ENCODE data around the gene CYREN.
A peak's percentile ranks its signal among the peaks of the same experiment; 100 is the strongest.
"Not testable (repeated sequence)": the region's sequence is repeated elsewhere in the genome, so short reads cannot be mapped to it uniquely, and the experiment has no call there.

CYREN gene

DNA sequence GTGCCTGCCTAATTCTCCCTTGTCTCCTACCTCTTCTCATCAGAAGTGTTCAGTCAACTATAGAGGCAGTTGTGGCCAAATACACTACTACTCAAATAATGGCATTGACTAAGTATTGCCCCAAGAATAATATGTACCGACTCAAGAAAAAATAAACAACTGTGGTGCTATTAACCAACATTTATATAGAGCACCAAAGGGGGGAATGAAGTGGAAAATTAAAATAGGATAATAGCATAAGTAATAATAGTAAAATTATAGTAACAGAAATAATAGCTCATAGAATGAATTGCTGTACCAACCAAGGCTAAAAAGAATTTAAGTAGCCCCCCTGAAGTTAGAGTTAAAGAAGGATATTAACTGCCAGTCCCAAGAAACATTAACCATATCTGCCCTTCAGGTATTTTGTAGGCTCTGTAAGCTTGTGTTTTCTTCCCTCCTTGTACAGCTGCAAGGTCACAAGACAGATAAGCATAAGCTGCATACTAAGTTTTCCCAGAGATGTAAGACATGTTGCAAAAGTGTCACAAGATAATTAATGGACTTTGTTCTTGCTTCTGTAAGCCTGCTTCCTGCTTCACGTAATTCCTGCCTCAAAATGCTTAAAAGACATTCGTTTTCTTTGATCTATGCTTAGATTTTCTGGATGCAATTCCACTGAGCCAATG, 10.9 kb upstream of the CYREN start:
- H3K4me3 ChIP-seq, result no peak overlapping the region
- H3K27ac ChIP-seq, result no peak overlapping the region

DNA sequence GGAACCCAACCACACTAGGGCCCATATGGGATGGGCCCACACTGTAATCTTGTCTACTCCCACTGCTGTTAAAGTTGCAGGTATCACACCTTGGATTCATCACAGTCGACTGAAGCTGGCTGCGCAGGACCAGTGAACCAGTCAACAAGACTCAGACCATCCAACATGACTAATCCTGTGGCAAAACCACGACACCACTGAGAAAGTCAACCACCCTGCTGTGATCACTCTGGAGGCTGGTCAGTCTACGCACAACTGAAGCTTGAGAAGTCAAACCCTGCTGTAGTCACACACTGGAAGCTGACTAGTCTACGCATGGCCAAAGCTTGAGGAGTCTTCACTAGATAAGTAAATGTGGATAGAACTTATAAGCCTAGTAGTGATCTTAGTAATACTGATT, 9.6 kb upstream of the CYREN start:
- Histone ChIP-seq H3K4me3 (no peak overlapping the region), H3K27ac (no peak overlapping the region)

DNA sequence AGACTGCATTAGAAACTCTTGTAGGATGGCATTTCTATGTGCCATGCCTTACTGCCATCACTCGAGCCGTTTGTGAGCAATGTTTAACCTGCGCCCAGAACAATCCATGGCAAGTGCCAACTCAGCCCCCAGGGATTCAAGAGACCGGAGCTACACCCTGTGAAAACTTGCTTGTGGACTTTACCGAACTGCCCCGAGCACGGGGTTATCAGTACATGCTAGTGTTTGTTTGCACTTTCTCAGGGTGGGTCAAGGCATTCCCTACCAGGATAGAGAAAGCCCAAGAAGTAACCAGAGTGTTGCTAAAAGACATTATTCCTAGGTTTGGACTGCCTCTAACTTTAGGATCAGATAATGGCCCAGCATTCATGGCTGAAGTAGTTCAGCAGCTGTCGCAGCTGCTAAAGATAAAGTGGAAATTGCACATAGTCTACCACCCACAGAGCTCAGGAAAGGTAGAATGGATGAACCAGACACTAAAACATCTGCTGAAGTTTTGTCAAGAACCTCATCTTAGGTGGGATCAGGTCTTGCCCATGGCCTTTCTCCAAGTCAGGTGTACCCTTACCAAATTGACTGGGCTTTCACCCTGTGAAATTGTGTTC, 8.9 kb upstream of the CYREN start:
- Histone ChIP-seq H3K4me3 (no peak overlapping the region), H3K27ac (peak overlapping the region in 1 of 21 experiments; percentile 6)

DNA sequence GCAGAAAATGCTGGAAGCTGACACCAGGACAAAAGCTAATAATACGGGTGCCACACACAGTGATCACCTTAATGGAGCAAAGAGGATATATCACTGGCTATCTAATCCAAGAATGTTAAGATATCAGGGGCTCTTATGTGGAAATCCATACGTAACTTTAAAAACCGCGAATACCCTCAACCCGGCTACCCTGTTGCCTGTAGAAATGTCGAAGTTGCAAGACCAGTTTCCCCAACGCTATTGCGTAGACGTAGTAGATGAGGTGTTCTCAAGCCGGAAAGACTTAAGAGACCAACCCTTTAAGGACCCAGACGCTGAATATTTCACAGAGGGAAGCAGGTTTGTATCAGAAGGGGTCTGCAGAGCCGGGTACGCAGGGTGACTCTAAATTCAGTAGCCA, 7.9 kb upstream of the CYREN start:
- Histone ChIP-seq H3K27ac (peak overlapping the region in 3 of 21 experiments; percentile 5 to 65 (median 56)), H3K4me3 (no peak overlapping the region)

DNA sequence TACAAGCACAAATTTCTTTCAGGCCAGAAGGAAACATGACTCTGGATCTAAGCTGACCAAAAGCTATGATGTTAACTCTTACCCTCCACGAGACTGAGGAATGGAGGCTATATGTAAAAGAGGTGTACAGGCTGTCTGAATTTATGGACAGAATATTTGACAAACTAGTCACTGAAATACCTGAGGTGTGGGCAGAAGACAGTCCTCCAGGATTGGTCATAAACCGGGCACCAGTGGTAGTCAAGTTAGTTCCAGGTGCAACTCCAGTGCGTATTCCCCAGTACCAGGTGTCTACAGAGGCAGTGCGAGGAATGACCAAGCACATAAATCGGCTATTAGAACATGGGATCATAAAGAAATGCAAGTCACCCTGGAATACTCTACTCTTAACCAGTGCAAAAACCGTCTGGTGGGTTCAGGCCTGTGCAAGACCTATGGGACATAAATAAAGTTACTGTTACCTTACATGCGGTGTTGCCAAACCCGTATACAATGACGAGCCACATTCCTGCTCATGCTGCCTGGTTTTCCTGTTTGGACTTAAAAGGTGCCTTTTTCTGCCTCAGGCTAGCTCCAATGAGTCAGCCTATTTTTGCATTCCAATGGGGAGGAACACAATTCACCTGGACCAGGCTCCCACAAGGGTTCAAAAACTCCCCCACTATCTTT, 6.7 kb upstream of the CYREN start:
- H3K27ac ChIP-seq, result peak overlapping the region in 11 of 21 experiments; percentile 4 to 65 (median 47)
- no peak overlapping the region for H3K4me3 ChIP-seq

DNA sequence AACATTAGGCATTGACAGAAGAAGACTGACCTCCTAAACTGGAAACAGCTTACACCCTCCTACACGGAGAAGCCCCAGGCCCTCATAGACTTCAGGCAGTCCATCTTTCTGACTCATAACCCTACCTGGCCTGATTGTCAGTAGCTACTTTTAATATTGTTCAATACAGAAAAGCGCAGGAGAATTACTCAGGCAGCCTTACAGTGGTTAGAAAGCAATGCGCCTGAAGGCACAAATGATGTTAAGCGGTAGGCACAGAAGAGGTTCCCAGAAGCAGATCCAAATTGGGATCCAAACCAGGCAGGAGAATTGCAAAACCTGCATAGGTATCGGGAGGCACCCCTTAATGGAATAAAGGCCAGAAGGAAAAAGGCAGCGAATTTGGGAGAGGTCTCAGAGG, 5.4 kb upstream of the CYREN start:
- no peak overlapping the region for H3K4me3 ChIP-seq
- H3K27ac ChIP-seq, result peak overlapping the region in 4 of 21 experiments; percentile 31 to 63 (median 54)

DNA sequence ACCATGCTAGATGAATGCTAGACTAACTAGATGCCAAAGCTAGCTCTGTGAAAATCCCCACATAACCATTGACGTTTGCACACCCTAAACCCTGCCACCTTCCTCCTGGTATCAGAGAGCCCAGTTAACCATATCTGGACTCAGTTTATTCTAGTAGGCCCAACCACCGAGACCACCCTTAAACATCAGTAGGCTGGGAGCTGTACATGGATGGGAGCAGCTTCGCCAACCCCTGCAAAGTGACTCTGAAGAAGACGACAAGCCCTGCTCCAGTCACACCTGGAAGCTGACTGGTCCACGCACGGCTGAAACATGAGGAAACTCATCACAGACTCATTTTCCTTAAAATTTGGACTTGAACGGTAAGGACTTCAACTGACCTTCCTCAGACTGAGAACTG, 4.4 kb upstream of the CYREN start:
- H3K27ac ChIP-seq, result no peak overlapping the region
- H3K4me3 ChIP-seq, result no peak overlapping the region

DNA sequence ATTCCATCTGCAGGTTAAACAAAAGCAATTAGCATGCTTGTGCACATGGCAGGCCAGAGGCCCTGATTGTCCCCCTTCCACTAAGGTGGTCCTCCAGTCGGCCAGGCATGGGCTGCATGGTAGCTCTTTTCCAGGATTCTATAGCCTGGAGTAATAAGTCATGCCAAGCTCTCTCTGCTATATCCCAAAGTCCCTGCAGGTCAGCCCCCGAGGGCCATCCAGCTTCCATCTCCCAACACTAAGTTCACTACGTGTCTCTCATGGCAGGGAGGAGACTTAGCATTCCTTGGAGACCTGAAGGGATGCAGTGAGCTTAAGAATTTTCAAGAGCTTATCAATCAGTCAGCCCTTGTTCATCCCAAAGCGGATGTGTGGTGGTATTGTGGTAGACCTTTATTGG, 3.4 kb upstream of the CYREN start:
- H3K4me3 ChIP-seq, H3K27ac ChIP-seq: not testable (repeated sequence)

DNA sequence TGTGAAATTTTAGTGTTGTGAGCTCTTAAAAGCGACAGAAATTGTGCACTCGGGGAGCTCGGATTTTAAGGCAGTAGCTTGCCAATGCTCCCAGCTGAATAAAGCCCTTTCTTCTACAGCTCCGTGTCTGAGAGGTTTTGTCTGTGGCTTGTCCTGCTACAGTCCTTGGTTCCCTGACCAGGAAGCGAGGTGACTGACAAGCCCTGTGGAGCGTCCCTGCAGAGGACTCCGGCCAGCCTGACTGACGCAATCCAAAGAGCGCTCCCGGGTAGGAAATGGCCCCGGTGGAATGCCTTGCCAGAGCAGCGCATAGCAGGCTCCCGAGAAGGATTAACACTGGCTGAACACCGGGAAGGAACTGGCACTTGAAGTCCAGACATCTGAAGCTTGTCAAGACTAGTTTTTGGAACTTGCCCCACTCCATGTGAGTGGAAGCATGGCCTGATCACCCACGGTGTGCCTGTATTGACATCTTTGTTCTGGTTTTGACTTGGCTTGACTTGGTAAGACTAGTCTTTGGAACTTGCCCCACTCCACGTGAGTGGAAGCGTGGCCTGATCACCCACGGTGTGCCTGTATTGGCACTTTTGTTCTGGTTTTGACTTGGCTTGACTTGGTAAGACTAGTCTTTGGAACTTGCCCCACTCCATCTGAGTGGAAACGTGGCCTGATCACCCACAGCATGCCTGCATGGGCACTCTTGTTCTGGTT, 1.2 kb upstream of the CYREN start:
- H3K27ac ChIP-seq, result peak overlapping the region in 18 of 21 experiments; percentile 70 to 99 (median 97)
- H3K4me3 ChIP-seq, result not testable (repeated sequence)

DNA sequence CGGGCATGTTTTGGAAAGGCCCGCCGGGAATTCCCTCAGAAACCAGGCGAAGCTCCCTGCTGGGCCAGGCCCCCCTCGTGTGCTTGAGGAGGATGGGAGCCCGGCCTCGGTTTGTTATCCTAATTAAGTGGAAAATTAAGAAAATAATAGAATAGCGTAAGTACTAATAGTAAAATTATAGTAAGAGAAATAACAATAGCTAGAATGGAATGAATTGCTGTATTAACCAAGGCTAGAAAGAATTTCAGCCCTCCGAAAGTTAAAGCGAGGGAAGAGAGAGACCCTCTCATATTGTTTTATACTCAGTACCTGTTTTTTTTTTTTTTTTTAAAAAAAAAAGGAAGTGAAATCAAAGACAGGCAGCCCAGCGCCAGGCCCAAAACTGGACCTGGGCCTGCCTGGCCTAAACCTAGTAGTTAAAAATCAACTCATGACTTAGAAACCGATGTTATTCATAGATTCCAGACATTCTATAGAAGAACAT, 533 bp upstream of the CYREN start:
- peak overlapping the region; percentile 56 to 82 (median 60) for H3K4me3 ChIP-seq
- peak overlapping the region; percentile 85 to 99 (median 97) for H3K27ac ChIP-seq

DNA sequence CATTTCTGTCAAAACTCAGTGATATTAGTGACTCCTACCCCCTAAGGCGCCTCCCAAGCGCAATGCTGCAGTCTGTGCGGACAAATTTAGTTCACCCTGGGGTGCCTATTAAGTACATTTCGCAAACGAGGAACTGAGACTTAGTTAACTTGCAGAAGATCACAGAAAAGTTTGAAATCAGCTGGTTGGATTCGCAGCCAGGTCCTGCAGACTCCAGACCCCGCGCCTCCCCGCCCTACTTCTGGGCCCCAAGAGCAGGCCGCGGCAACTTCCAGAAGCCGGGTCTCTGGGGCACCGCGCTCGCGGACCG, 588 bp downstream of the CYREN start:
- peak overlapping the region; percentile 85 to 99 (median 97) for H3K27ac ChIP-seq
- peak overlapping the region; percentile 56 to 82 (median 60) for H3K4me3 ChIP-seq

DNA sequence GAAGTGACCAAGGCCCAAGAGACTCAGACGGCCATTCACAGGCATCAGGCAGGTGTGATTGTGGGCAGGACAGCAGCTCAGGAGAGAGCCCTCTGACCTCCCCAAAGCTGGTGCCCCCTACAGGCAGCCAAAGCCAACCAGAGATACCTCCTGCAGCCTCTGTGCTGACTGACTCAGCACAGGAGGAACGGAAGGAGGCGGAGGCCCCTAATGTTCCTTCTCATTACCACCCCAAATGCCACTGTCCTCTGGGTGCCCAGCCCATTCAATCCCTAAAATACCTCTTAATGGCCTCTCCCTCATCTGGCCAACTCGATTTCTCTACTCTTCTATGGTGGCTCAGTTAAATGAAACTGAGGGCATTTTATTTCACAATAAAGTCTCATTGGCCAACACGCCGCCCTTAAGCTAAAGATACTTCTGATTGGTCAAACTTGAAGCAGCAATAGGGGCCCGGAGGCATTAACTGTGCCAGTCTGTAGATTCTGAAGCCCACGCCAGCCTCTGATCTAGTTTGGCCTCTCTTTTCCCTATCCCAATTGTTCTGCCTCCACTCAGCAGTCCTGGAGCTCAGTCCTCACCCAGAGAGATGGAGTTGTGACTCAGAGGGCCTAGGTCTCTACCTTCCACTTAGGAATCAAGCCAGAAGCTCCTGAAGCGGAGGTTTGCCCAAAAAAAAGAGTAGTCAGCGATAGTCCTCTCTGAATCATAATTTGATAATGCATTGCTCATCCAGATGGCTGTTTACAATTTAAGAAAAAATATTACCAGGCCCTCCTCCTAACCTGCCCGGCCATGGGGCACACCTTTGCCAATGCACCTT, 1.2 kb downstream of the CYREN start:
- peak overlapping the region; percentile 56 to 82 (median 60) for H3K4me3 ChIP-seq

DNA sequence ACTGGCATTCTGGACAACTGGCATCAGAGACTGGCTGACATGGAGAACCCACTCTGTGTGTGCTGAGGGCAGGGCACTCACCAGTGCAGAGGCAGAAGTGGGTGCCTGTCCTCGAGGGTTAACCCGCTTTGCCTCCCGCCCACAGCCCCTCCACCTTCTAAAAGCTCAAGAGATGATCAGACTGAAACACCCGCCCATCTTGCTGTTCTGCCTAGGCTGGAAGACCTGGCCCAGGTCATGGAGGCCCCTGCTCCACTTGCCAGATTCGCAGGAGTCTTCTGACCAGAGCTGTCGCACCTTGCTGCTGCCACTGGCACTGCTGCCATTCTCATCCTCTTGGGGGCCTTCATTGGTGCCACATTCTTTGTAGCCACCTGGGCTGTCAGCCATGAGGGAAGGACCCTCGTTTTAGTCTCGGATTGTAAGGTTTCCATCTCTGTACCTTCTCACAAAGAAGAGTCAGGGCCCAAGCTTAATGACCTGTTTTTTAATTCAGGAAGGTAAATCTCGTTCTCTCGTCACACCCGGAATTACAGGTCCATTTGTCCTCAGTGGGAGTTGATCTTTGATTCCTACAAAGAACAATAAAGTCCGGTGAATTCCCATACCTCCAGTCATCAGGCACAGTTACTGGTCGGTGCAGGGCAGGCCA, 1.9 kb downstream of the CYREN start:
- H3K4me3 ChIP-seq, result no peak overlapping the region
- H3K27ac ChIP-seq, result peak overlapping the region in 15 of 21 experiments; percentile 2 to 99 (median 97)

More for the DNA sequence above, 1.2 kb downstream of the CYREN start:
- peak overlapping the region; percentile 85 to 99 (median 97) for H3K27ac ChIP-seq

DNA sequence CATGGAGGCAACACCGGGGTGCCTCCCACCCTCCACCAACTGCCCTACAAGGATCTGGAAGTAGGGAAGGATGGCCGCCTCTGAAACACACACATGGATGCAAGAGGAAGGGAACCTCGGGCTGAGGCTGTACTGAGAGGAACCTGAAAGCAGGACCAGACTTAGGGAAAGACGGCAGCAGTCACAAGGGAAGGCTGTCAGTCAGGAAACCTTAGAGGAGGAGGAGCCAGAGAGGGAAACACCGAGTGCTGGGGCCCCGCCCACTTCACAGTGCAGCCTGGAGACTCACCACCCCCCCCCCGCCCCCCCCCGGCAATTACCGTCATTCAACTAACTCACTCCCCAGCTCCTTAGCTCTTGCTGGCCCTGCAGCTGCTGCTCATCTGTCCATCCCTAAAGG, 2.5 kb downstream of the CYREN start:
- Histone ChIP-seq H3K27ac (peak overlapping the region in 11 of 21 experiments; percentile 2 to 99 (median 95)), H3K4me3 (no peak overlapping the region)

DNA sequence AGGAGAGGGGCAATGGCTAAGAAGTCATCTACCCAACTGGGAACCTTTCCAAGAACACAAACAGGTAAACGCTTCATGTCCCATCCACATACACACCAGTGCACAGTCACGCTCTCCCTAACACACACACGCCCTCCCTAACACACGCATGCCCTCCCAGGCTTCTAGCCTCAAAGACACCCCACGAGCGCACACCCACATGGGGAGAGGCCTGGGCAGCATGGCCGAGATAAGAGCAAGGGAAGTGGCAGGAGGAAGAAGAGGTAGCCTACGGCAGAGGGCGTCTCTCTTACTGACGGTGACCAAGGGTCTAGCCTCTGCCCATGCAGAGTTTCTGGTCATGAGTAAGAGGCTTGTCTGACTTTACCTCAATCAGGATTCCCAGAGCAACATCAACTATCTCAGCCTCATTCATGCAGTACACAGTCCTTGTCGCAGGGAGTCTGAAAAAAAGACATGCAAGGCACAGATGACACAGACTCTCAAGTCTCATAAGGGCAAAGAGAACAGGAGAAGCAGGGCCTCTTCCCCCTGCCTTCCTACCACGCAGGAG, 3.1 kb downstream of the CYREN start:
- Histone ChIP-seq H3K4me3 (no peak overlapping the region), H3K27ac (peak overlapping the region in 10 of 21 experiments; percentile 13 to 99 (median 36))

DNA sequence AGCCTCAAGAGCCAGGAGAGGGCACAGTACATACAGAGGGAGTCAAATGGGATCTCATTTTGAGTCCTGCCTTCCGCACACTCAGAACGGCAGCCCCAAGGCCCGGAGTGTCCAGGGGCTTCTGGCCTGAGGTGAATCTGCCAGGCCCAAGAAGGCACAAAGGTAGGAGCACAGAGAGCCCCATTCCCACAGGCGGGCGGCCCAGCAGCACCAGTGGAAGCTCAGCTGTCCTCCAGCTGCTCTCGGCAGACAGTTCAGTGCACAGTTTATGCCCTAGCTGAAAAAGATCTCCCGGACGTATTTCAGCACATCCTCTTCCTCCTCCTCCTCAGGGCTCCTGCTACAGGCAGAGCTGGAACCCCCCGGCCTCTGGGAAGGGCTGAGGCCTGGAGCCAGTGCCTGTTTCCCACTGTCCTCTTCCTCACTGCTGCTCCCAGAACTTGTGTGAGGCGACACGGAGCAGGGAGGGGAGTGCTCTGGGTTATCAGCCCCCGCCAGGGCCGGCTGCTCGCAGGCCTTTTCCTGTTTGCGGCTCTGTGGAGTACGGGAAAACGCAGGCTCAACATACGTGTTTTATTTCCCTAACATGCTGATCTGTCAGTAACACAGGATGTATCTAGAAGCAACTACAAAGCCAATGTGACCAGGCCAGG, 4.0 kb downstream of the CYREN start:
- H3K4me3 ChIP-seq, result no peak overlapping the region
- H3K27ac ChIP-seq, result peak overlapping the region in 11 of 21 experiments; percentile 9 to 70 (median 54)

DNA sequence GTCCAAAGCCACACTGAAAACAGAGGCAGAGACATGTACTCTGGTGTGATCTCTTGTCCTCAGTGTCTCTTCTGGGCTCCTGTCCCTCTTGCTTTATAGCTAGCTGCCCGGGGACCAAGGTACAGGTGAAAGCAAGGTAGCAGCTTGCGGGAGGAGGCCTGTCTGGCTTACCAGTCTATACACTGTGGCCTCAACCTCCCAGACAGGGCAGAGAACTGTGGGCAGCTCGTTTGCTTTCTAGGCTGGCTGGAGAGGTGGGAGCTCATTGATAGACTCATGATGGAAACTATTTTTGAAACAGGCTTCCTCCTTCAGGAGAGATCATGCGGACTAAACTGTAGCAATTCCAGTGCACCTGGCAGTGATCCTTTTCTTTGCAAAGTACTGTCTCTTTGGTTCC, 4.6 kb downstream of the CYREN start:
- H3K4me3 ChIP-seq, result no peak overlapping the region
- peak overlapping the region in 7 of 21 experiments; percentile 9 to 63 (median 55) for H3K27ac ChIP-seq

All from skin epidermis (tissue), 12 donors.